ENCODE data around the gene LSM5.

Gene LSM5

DNA sequence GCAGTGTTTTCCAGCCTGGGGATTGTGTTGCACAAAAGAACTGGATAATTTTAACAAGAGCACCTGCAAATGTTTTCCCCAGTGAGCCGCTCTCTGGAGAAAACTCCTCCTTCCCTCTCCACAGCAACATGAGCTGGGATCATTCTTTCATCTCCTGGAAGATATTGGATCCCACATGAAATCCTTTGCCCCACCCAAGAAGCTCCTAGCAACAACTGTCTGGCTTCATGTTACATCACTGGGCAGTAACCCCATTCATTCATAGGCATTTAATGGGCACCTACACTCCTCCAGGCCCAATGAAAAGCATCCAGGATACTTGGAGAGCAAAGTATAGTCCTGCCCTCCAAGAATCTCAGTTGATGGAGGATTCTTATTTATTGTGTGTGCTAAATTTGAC lies 27.2 kb downstream of the LSM5 start:
- DNase-seq (ENCODE audit: low read depth) = no peak
- no peak overlapping the region for H3K4me3 ChIP-seq (ENCODE audit: low read length)
- TF ChIP-seq, protein P1, sequence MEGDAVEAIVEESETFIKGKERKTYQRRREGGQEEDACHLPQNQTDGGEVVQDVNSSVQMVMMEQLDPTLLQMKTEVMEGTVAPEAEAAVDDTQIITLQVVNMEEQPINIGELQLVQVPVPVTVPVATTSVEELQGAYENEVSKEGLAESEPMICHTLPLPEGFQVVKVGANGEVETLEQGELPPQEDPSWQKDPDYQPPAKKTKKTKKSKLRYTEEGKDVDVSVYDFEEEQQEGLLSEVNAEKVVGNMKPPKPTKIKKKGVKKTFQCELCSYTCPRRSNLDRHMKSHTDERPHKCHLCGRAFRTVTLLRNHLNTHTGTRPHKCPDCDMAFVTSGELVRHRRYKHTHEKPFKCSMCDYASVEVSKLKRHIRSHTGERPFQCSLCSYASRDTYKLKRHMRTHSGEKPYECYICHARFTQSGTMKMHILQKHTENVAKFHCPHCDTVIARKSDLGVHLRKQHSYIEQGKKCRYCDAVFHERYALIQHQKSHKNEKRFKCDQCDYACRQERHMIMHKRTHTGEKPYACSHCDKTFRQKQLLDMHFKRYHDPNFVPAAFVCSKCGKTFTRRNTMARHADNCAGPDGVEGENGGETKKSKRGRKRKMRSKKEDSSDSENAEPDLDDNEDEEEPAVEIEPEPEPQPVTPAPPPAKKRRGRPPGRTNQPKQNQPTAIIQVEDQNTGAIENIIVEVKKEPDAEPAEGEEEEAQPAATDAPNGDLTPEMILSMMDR (IDR thresholded peaks at IDR 0.05; ENCODE audit: insufficient read depth, low read depth, low read length, missing control alignments) = no peak

DNA sequence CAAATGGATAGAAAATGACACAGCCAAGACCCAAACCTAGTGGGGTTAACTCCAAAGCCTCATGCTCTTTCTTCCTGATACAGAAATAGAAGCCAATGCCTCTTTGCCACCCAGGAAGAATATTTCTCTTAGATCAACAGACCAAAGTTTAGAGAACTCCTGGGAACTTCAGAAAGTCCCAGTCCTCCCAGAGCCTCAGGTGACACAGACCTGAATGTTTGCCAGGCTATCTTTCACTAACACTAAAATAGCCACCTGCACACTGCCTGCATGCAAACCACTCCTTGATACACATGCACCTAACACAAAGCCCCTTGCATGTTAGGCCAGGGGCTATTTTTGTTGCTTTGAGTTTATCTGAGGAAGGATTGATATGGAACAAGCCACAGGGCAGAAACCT lies 27.7 kb downstream of the LSM5 start:
- no peak for DNase-seq (ENCODE audit: low read depth)
- H3K4me3 ChIP-seq (ENCODE audit: low read length) = no peak overlapping the region
- TF ChIP-seq, protein P1 (IDR thresholded peaks at IDR 0.05; ENCODE audit: insufficient read depth, low read depth, low read length, missing control alignments) = no peak

DNA sequence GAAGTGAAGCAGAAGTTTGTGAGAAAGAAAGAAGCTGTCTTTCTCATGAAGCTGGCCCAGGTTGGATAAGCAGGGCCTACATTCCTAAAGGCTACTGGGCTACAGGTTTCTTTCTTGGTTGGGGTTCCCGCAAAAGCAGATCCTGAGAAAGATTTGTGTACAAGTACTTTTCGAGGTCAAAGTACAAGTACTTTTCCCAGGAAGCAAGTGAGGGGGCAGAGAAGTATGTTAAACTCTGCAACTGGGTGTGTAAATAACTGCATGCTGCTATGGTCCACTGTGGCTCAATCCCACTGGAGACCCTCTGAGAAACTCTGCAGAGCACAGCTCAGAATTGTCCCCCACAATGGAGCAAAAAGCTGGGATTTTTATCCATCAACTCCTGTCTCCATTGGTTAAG lies 28.7 kb downstream of the LSM5 start:
- H3K4me3 ChIP-seq (ENCODE audit: low read length) = no peak overlapping the region
- no peak for DNase-seq (ENCODE audit: low read depth)
- TF ChIP-seq, protein P1 (IDR thresholded peaks at IDR 0.05; ENCODE audit: insufficient read depth, low read depth, low read length, missing control alignments) = no peak

DNA sequence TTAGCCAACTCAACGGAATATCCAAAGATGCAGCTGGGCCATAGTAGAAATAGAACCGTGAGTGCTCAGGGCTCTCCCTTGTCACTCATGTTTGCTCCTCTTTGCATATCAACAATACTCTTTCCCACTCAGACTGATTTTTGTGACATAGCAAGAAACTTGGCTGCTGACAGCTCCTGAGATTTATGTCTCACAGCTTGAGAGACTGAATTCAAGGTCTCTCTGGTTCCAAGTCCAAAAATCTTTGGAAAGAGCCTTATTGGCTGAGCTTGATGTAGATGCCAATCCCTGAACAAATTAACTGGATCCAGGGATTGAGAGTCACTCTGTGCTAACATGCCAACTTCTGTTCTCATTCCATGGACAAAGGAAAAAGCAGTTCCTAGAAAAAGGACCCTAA lies 30.4 kb downstream of the LSM5 start:
- no peak for DNase-seq (ENCODE audit: low read depth)
- TF ChIP-seq, protein P1 (IDR thresholded peaks at IDR 0.05; ENCODE audit: insufficient read depth, low read depth, low read length, missing control alignments) = no peak
- H3K4me3 ChIP-seq (ENCODE audit: low read length) = no peak overlapping the region

DNA sequence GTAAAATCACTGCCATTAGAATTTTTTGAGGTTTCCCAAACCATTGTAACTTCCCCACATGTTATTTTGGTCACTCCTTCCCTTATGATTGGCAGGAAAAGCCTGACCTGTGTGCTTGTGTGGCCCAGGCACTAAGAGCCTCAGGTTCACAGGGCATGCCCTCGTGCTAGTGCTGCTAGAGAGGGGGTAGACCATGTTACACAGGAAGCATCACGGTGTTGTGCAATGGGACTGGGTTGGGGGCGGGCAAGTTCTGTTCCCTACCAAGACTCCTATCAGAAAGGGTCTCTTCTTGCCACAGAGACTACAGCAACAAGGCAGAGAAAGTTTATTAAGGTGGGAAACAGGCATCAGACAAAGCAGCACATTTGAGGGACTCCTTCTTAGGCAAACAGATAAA lies 32.2 kb downstream of the LSM5 start:
- no peak for DNase-seq (ENCODE audit: low read depth)
- H3K4me3 ChIP-seq (ENCODE audit: low read length) = no peak overlapping the region
- TF ChIP-seq, protein P1 (IDR thresholded peaks at IDR 0.05; ENCODE audit: insufficient read depth, low read depth, low read length, missing control alignments) = no peak

DNA sequence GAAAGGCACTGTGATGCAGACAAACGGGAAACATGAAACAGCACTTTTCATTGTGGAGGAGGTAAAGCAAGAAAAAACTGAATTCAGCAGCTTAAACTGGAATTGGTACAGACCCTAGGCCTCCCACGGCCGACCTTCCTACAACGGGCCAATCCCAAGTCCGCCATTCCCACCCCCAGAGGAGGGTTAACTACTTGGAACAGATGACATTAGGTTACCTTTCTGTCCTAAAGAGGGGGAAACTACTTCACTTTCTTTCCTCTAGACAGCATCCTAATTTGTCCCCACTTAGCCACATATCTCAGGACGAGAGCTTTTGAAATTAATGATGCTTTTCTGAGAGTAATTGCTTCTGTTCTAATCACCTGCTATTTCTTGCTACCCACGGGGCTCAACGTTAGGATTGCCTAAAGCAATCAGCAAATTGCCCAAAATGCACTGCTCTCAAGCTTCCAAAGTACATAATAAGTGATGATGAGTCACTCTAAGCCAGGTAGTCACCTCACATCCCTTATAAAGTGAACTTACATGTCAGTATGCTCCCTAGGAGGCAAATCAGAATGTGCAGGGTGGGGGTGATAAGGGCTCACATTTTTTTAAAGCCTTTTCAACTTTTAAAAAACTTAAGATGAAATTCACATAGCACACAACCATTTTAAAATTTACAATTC lies 36.7 kb downstream of the LSM5 start:
- DNase-seq (ENCODE audit: low read depth) = peak; percentile 66
- TF ChIP-seq, protein P1 (IDR thresholded peaks at IDR 0.05; ENCODE audit: insufficient read depth, low read depth, low read length, missing control alignments) = no peak
- H3K4me3 ChIP-seq (ENCODE audit: low read length) = no peak overlapping the region

DNA sequence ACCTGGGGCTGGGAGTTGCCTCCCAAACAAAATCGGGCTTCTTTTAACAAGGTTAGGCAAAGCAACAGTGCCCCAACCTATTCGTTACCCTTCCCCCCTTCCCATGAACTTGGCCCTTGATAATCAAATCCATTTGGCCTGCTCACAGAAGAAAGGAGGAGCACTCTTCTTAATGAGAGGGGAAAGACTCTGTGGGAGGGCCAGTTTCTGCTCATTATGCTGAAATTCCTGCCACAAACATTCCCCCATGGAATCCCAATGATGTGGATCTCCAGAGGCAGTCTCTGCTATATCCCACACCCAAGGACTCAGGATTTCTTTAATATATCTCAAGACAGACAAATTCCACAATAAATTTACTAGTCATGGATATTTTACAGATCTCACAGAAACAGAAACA lies 43.0 kb downstream of the LSM5 start:
- TF ChIP-seq, protein P1 (IDR thresholded peaks at IDR 0.05; ENCODE audit: insufficient read depth, low read depth, low read length, missing control alignments) = no peak
- DNase-seq (ENCODE audit: low read depth) = no peak
- H3K4me3 ChIP-seq (ENCODE audit: low read length) = no peak overlapping the region
